Measurements from ENCODE around the gene SESN2.

DNA sequence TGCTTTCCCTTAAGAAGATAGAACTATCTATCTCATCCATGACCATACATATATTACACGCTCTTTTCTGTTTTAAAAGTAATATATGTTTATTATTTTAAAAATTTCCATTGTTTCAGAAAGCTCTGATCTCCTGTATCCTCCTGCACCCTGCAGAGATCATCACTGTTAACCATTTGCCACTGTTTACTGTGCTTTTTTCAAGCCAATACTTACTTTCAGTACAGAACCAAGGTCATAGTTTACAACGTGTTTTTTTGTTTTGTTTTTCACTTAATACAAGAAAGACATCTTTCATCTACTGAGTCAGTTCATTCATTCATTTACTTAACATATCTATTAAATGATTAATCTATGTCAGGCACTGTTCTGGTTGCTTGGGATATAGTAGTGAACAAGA is 10.2 kb downstream of the SESN2 start:
- no peak for TF ChIP-seq POLR2A (IDR thresholded peaks at IDR 0.05)
- TF ChIP-seq, protein P1, sequence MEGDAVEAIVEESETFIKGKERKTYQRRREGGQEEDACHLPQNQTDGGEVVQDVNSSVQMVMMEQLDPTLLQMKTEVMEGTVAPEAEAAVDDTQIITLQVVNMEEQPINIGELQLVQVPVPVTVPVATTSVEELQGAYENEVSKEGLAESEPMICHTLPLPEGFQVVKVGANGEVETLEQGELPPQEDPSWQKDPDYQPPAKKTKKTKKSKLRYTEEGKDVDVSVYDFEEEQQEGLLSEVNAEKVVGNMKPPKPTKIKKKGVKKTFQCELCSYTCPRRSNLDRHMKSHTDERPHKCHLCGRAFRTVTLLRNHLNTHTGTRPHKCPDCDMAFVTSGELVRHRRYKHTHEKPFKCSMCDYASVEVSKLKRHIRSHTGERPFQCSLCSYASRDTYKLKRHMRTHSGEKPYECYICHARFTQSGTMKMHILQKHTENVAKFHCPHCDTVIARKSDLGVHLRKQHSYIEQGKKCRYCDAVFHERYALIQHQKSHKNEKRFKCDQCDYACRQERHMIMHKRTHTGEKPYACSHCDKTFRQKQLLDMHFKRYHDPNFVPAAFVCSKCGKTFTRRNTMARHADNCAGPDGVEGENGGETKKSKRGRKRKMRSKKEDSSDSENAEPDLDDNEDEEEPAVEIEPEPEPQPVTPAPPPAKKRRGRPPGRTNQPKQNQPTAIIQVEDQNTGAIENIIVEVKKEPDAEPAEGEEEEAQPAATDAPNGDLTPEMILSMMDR (IDR thresholded peaks at IDR 0.05): no peak
